Measurements from ENCODE around the gene SIRT1.

Gene SIRT1

GRCh38 chr10:67841737-67842136 lies 42.7 kb upstream of the SIRT1 start:
- TF ChIP-seq, protein P1, sequence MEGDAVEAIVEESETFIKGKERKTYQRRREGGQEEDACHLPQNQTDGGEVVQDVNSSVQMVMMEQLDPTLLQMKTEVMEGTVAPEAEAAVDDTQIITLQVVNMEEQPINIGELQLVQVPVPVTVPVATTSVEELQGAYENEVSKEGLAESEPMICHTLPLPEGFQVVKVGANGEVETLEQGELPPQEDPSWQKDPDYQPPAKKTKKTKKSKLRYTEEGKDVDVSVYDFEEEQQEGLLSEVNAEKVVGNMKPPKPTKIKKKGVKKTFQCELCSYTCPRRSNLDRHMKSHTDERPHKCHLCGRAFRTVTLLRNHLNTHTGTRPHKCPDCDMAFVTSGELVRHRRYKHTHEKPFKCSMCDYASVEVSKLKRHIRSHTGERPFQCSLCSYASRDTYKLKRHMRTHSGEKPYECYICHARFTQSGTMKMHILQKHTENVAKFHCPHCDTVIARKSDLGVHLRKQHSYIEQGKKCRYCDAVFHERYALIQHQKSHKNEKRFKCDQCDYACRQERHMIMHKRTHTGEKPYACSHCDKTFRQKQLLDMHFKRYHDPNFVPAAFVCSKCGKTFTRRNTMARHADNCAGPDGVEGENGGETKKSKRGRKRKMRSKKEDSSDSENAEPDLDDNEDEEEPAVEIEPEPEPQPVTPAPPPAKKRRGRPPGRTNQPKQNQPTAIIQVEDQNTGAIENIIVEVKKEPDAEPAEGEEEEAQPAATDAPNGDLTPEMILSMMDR (IDR thresholded peaks at IDR 0.05; ENCODE audit: borderline replicate concordance, insufficient read depth, low read depth, low read length), result no peak
- no peak overlapping the region for H3K4me3 ChIP-seq (ENCODE audit: low read depth, low read length)

DNA sequence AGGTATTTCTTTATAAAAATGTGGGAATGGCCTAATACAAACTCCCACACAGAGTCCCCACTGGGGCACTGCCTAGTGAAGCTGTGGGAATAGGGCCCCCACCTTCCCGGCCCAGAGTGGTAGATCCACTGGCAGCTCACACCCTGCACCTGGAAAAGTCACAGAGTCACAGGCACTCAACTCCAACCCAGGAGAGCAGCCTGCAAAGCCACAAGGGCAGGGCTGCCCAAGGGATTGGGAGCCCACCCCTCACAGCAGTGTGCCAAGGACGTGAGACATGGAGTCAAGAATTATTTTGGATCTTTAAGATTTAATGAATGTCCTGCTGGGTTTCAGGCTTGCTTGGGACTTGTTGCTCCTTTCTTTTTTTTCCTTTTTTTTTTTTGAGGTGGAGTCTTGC lies 41.2 kb upstream of the SIRT1 start:
- TF ChIP-seq, protein P1 (IDR thresholded peaks at IDR 0.05; ENCODE audit: borderline replicate concordance, insufficient read depth, low read depth, low read length), result no peak
- no peak overlapping the region for H3K4me3 ChIP-seq (ENCODE audit: low read depth, low read length)

DNA sequence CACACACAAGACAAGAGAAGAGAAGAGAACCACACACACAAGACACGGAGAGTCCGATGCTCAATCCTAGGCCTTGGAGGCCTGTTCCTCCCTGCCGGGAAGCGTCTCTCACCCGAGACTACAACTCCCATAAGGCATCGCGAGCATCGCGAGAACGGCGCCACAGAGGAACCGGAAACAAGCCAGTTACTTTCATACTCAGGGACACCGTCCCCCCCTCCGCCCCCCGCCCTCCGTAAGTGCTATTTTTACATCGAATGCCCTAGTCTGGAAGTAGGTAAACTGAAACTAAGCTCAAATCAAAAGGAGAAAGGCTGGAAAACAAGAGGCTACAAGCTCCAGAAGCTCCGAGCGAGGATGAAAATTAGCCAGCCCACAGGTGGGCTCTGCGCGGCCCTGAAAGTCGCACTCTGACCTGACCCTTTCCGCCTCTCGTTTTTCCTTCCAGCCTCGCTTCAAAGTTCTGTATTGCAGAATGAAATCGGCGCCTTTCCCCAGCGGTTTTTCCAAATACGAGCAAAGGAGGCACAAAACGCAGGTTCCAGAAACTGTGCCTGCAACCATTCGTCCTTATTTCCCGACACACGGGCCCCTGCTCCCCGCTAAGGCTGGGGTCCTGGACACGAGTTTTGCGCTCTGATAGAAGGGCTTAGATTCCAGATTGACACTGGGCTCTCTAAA lies 35.0 kb upstream of the SIRT1 start:
- TF ChIP-seq, protein P1 (IDR thresholded peaks at IDR 0.05; ENCODE audit: borderline replicate concordance, insufficient read depth, low read depth, low read length), result no peak
- H3K4me3 ChIP-seq (ENCODE audit: low read depth, low read length), result peak overlapping the region; percentile 71

DNA sequence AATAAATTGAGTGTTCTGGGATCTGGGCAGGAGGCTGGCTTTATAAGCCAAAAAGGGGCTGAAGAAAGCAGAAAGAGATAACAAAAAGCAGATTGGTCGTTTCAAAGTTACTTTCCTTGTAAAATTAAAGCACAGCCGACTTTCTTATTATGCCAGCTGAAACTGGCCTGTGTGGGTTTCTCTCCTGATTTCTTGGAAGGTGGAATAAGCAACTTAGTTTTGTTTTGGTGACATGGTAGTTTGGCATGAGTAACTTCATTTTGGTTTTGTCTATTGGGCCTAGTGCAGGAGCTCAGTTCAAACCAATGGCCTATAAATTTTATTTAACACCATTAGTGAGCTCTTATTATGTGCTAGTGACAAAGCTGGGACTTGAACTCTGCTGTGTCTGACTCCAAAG lies 33.3 kb upstream of the SIRT1 start:
- no peak overlapping the region for H3K4me3 ChIP-seq (ENCODE audit: low read depth, low read length)
- TF ChIP-seq, protein P1 (IDR thresholded peaks at IDR 0.05; ENCODE audit: borderline replicate concordance, insufficient read depth, low read depth, low read length), result no peak

GRCh38 chr10:67852761-67853160 lies 31.7 kb upstream of the SIRT1 start:
- TF ChIP-seq, protein P1 (IDR thresholded peaks at IDR 0.05; ENCODE audit: borderline replicate concordance, insufficient read depth, low read depth, low read length), result no peak
- H3K4me3 ChIP-seq (ENCODE audit: low read depth, low read length), result no peak overlapping the region

DNA sequence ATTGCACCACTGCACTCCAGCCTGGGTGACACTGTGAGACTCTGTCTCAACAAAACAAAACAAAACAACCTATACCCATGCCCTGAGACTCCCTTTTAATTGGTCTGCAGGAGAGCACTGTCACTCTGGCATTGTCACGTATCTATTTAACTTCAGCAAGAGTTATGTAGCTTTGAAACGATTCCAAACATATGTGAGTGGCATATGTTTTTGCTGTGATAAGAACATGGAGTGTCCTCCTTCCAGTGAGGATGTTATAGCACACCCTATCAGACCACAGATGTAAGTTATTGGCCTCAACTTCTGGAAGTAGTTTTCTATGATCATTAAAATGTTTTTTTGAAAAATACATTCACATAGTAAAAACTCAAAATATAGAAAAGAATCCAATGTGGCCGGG lies 30.9 kb upstream of the SIRT1 start:
- no peak overlapping the region for H3K4me3 ChIP-seq (ENCODE audit: low read depth, low read length)
- TF ChIP-seq, protein P1 (IDR thresholded peaks at IDR 0.05; ENCODE audit: borderline replicate concordance, insufficient read depth, low read depth, low read length), result no peak

DNA sequence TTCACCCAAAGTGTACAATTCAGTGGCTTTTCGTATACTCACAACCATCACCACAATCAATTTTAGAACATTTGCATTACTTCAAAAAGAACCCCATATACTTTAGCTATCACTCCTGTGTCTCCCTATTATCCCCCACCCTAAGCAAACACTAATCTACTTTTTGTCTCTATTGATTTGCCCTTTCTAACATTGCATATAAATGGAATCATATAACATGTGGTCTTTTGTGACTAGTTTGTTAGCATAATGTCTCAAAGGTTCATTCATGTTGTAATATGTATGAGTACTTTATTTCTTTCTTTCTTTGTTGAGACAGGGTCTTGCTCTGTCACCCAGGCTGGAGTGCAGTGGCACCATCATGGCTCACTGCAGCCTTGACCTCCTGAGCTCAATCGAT lies 25.5 kb upstream of the SIRT1 start:
- TF ChIP-seq, protein P1 (IDR thresholded peaks at IDR 0.05; ENCODE audit: borderline replicate concordance, insufficient read depth, low read depth, low read length), result no peak

More for the DNA sequence above, 25.5 kb upstream of the SIRT1 start:
- H3K4me3 ChIP-seq (ENCODE audit: low read depth, low read length), result no peak overlapping the region
